NT2/D1 (cell line): ENCODE data around the gene PLPPR4.
A peak's percentile ranks its signal among the peaks of the same experiment; 100 is the strongest.

ENCODE experiments used
- DNase-seq: peaks from one replicate; pipeline ENCODE4 v3.0.0-alpha.2; 2011; ENCODE audit warnings: low read depth, low spot score
- H3K27me3 ChIP-seq: 2 replicates; pipeline ENCODE4 v1.6.0; 2011; ENCODE audit warnings: mild to moderate bottlenecking; ENCODE audit not compliant: insufficient read length, insufficient read depth
- H3K36me3 ChIP-seq: 2 replicates; pipeline ENCODE4 v1.6.1; 2011; ENCODE audit warnings: mild to moderate bottlenecking, low read length, mixed read lengths; ENCODE audit not compliant: insufficient read depth, insufficient read length
- H3K4me1 ChIP-seq: 2 replicates; pipeline ENCODE4 v1.5.1; 2011; ENCODE audit not compliant: insufficient read depth, insufficient read length
- H3K4me3 ChIP-seq: 2 replicates; pipeline ENCODE4 v1.5.1; 2011; ENCODE audit warnings: low read depth; ENCODE audit not compliant: insufficient read length
- H3K9ac ChIP-seq: 2 replicates; pipeline ENCODE4 v1.6.0; 2011; ENCODE audit warnings: low read depth; ENCODE audit not compliant: insufficient read length
- H3K9me3 ChIP-seq: 2 replicates; pipeline ENCODE4 v1.5.1; 2011; ENCODE audit warnings: mild to moderate bottlenecking, low read length; ENCODE audit not compliant: insufficient read depth
- SUZ12 ChIP-seq: IDR thresholded peaks from 2 replicates; pipeline ENCODE4 v1.6.1; 2011; ENCODE audit not compliant: insufficient read length, insufficient read depth; ENCODE audit errors: extremely low read depth
- YY1 ChIP-seq: IDR thresholded peaks from 2 replicates; pipeline ENCODE4 v1.6.1; 2011; ENCODE audit not compliant: insufficient read length, insufficient read depth
- ZNF274 ChIP-seq: IDR thresholded peaks from 2 replicates; pipeline ENCODE4 v1.6.1; 2011; ENCODE audit warnings: mild to moderate bottlenecking, low read depth, low read length

Gene PLPPR4

DNA sequence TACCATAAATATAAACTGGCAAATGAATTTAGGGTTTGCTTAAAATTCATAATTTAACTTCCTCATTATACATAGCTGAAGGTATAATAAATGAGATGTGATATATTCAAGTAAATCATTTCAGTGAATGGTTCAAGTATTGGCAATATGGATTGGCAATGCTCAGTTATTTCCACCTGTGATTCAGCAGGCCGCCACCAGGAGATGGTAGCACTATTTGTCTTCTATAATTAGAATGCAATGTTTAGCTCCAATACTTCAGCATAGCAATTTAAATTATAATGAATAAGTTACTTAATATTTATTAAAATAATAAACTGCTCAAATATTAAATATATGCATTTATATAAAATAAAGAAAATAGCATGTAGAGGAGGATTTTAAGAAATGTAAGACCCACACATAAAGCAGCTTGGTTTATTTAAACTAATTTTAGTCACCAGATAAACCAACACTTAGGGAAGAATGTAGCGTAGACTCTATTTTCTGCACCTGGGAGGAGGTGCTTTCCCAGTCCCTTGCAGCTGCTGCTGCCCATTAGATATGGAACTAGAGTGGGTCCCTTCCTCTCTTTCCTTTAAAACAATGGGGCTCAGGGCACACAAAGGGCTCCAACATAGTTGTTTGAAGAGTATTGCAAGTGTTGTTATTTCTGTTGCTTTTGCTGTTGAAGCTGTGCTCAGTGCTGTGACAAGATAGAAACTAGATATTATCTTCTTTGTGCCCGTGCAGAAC is 62.1 kb downstream of the PLPPR4 start:
- H3K4me3 ChIP-seq: no peak overlapping the region
- no peaks in the 10 kb centered on the region for H3K36me3 ChIP-seq
- H3K9ac ChIP-seq: no peak overlapping the region
- TF ChIP-seq YY1 (no peak), SUZ12 (no peak), ZNF274 (no peak)
- no peaks in the 10 kb centered on the region for H3K27me3 ChIP-seq
- no peaks in the 10 kb centered on the region for H3K4me1 ChIP-seq
- H3K9me3 ChIP-seq: no peaks in the 10 kb centered on the region
- DNase-seq: no peak

DNA sequence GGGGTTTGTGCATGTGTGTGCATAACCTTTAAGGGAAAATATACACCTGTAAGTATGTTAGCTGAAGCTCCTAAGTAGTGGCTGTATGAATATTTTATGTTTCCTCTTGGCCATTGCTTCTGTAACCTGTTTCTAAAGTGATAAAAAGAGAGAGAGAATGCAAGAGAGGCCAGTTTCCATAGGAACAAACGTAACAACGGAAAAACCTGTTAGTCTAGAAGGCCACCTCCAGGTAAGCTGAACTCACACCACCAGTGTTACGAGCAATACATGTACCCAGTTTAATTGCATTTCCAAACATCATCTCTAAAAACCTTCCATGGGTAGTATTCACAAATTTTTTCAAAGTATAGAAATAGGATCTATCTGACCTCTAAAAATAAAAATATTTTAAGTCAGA is 63.1 kb downstream of the PLPPR4 start:
- Histone ChIP-seq H3K9me3 (no peaks in the 10 kb centered on the region), H3K9ac (no peak overlapping the region), H3K27me3 (no peaks in the 10 kb centered on the region), H3K4me1 (no peaks in the 10 kb centered on the region), H3K4me3 (no peak overlapping the region), H3K36me3 (no peaks in the 10 kb centered on the region)
- DNase-seq: no peak
- TF ChIP-seq YY1: no peak
- no peak for TF ChIP-seq ZNF274
- no peak for TF ChIP-seq SUZ12

DNA sequence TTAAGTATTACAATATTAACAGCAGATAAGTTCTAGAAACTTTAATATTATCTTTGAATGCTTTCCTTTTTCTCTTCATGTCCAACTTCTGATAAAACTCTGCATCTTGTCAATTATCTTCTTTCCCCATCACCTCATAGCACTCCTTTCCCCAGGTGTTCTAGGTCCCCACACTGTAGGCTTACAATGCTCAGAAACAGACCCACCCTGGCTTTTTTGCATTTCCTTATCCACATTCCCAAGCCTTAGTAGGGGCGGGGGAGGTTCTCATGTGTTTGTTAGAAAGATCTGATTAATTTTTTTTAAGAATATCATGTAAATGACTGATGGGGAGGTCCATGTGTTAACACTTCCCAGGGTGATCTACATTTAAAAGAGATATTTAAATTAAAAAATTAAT is 63.9 kb downstream of the PLPPR4 start:
- no peak overlapping the region for H3K4me3 ChIP-seq

DNA sequence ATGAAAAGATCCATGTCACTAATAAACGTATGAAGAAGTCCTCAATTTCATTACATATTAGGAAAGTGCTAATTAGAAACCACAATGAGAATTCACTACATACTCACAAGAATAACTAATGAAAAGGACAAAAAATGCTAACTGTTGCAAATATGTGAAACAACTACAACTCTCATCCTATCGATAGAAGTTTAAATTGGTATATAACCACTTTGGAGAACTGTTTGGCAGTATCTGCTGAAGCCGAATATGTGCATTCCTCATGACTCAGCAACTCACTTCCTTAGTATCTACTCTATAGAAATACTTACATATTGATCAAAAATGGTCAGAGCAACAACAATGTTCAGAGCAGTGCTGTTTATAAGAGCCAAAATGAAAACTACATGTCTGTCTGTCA is 66.8 kb downstream of the PLPPR4 start:
- Histone ChIP-seq H3K36me3 (no peaks in the 10 kb centered on the region), H3K9ac (no peak overlapping the region), H3K9me3 (no peaks in the 10 kb centered on the region), H3K4me1 (no peaks in the 10 kb centered on the region), H3K27me3 (no peaks in the 10 kb centered on the region), H3K4me3 (no peak overlapping the region)
- DNase-seq: no peak
- TF ChIP-seq YY1 (no peak), ZNF274 (no peak), SUZ12 (no peak)

More for the DNA sequence above, 63.9 kb downstream of the PLPPR4 start:
- Histone ChIP-seq H3K27me3 (no peaks in the 10 kb centered on the region), H3K36me3 (no peaks in the 10 kb centered on the region), H3K9ac (no peak overlapping the region), H3K4me1 (no peaks in the 10 kb centered on the region), H3K9me3 (no peaks in the 10 kb centered on the region)
- peak; percentile 13 for DNase-seq
- TF ChIP-seq YY1 (no peak), ZNF274 (no peak), SUZ12 (no peak)

DNA sequence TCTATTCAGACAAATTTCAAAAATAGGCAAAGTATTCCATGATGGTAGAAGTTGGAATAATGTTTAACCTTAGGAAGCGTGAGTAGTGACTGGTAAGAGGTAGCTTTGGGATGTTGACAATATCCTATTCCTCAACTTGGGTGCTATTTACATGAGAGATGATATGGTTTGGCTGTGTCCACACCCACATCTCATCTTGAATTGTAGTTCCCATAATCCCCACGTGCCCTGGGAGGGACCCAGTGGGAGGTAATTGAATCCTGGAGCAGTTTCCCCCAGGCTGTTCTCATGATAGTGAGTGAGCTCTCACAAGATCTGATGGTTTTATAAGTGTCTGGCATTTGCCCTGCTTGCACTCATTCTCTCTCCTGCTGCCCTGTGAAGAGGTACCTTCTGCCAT is 67.3 kb downstream of the PLPPR4 start:
- Histone ChIP-seq H3K4me1 (no peaks in the 10 kb centered on the region), H3K4me3 (no peak overlapping the region), H3K36me3 (no peaks in the 10 kb centered on the region), H3K9ac (no peak overlapping the region), H3K27me3 (no peaks in the 10 kb centered on the region), H3K9me3 (no peaks in the 10 kb centered on the region)
- DNase-seq: no peak
- no peak for TF ChIP-seq ZNF274
- no peak for TF ChIP-seq SUZ12
- no peak for TF ChIP-seq YY1

DNA sequence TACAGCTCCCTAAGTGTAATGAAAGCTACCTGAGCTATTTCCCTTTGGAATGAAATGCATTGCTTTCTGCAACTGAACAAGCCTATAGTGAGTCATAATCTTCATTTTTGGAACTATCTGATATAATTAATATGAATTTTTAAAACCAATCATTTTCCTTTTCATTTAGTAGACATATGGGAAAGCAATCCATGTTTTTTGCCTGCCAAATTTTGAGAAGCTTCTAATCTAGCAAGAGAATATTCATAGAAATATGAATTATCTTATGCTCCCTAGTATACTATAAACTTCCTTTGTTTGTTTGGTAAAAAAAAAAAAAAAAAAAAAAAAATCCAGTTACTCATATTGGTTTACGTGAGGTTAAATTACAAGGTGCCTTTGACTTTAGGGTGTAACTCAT is 68.3 kb downstream of the PLPPR4 start:
- TF ChIP-seq YY1: no peak
- no peak for TF ChIP-seq ZNF274
- no peak for TF ChIP-seq SUZ12
- no peaks in the 10 kb centered on the region for H3K4me1 ChIP-seq
- H3K9me3 ChIP-seq: no peaks in the 10 kb centered on the region

DNA sequence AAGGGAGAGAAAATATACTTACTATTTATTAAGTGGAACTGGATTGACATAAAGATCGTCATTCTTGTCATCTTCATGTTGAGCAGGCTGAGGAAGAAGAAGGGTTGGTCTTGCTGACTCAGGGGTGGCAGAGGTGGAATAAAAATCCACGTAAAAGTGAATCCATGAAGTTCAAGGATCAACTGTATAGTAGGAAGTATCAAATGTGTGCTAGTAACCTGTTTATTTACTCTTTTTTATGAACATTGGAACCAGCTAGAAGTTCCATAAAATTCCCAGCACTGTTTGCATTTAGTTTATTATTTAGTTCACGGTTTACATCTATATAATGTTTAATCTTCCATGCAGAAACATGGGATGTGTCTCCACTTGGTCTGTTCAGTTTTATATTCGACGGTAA is 70.7 kb downstream of the PLPPR4 start:
- Histone ChIP-seq H3K9me3 (no peaks in the 10 kb centered on the region), H3K36me3 (no peaks in the 10 kb centered on the region), H3K9ac (no peak overlapping the region), H3K4me3 (no peak overlapping the region), H3K4me1 (no peaks in the 10 kb centered on the region), H3K27me3 (no peaks in the 10 kb centered on the region)
- no peak for DNase-seq
- TF ChIP-seq SUZ12: no peak
- TF ChIP-seq ZNF274: no peak
- TF ChIP-seq YY1: no peak

More for the DNA sequence above, 68.3 kb downstream of the PLPPR4 start:
- no peak for DNase-seq
- Histone ChIP-seq H3K9ac (no peak overlapping the region), H3K27me3 (no peaks in the 10 kb centered on the region), H3K4me3 (no peak overlapping the region), H3K36me3 (no peaks in the 10 kb centered on the region)

DNA sequence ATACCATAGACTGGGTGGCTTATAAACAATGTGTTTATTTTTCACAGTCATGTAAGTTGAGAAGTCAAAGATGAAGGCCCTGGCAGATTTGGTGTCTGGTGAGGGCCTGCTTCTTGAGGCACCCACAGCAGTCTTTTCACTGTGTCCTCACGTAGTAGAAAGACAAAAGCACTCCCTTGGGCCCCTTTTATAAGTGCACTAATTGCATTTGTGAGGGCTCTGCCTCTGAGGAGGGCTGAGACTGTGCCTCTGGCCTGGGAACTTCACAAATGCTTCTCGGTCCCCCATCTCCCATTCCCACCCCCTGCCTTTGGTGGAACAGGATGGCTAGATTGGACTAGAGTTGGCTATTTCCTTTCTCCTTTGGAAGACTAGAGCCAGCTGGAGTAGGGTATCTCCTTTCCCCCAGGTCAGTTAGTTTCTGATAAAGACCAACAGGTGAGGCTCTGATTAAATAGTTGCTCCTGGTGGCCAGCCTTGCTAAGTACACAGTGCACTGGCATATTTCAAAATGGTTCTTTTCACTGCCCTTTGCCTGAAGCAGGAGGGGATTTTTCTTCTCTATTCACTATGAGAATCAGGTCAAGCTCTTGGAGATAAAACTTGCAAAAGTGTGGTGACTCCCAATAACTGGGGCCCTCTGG is 82.9 kb downstream of the PLPPR4 start:
- Histone ChIP-seq H3K9me3 (no peaks in the 10 kb centered on the region), H3K36me3 (no peaks in the 10 kb centered on the region), H3K9ac (no peak overlapping the region), H3K27me3 (no peaks in the 10 kb centered on the region), H3K4me3 (no peak overlapping the region), H3K4me1 (no peaks in the 10 kb centered on the region)
- no peak for DNase-seq
- no peak for TF ChIP-seq YY1
